ENCODE results near the gene LRG1. TPM values are rescaled to one million over a fixed set of nuclear protein-coding genes. Genes with fewer than 3 reads are reported as not detected.

The LRG1 gene
- total and polyA plus RNA-seq, 9 of the 15 experiments (the other 6 are each of a cell fraction or from before 2014, with no cell fraction given): 1.5 to 11.9 (median 8.7) TPM

- TF ChIP-seq TFAP4 (CRISPR knock-in tag; IDR thresholded peaks at IDR 0.05; ENCODE audit: borderline replicate concordance): no peak
- TF ChIP-seq ZBTB7A (IDR thresholded peaks at IDR 0.05; ENCODE audit: borderline replicate concordance, control insufficient read depth, low read depth, low read length): peak; percentile 85
- no peak for TF ChIP-seq PTBP1 (IDR thresholded peaks at IDR 0.05; ENCODE audit: low read depth, low read length)
- no peak for TF ChIP-seq REST (IDR thresholded peaks at IDR 0.05; ENCODE audit: borderline replicate concordance)
- TF ChIP-seq REST (CRISPR knock-in tag; IDR thresholded peaks at IDR 0.05; ENCODE audit: low read depth): no peak
- no peak for TF ChIP-seq THAP12 (CRISPR knock-in tag; IDR thresholded peaks at IDR 0.05)
- no peak for TF ChIP-seq MCM2 (IDR thresholded peaks at IDR 0.05; ENCODE audit: low read depth)
- no peak for TF ChIP-seq ELK1 (CRISPR knock-in tag; IDR thresholded peaks at IDR 0.05)
- TF ChIP-seq POLR3A (IDR thresholded peaks at IDR 0.05; ENCODE audit: borderline replicate concordance, extremely low read depth, insufficient read depth, insufficient read length): no peak
- peak; percentile 47 for TF ChIP-seq ZFX (CRISPR knock-in tag; IDR thresholded peaks at IDR 0.05)
- TF ChIP-seq KLF1 (tag; IDR thresholded peaks at IDR 0.05): no peak
- no peak for TF ChIP-seq TEAD4 (IDR thresholded peaks at IDR 0.05; ENCODE audit: low read length)
- TF ChIP-seq TEAD4 (CRISPR knock-in tag; IDR thresholded peaks at IDR 0.05; ENCODE audit: borderline replicate concordance): no peak
Observed at GRCh38 chr19:4580021-4580901, 40.4 kb upstream of the LRG1 start (continued).
